Psoas muscle (tissue), 8 donors: Measurements from ENCODE around the gene RRBP1. TPM values are rescaled to one million over a fixed set of nuclear protein-coding genes. Genes with fewer than 3 reads are reported as not detected.

ENCODE experiments used
- ATAC-seq, 4 donors: fragments of 200-7000 bp; cut with Tn5 transposase; one replicate each; pipeline ENCODE4 v1.9.1; 2020; ENCODE audit warnings: moderate library complexity in 3 of 4, mild to moderate bottlenecking in 2 of 4
- DNase-seq, 2 donors: peaks; one replicate each; pipeline ENCODE4 v3.0.0-alpha.2; 2020
- H3K27ac ChIP-seq: fragments of 200-600 bp; one replicate; pipeline ENCODE4 v1.8.0; 2022
- H3K27me3 ChIP-seq, 3 donors: fragments of 200-600 bp in 1 of 3; one replicate each; pipeline versions ENCODE4 v1.6.1 to v1.8.0; 2013 to 2022; ENCODE audit warnings: low read length in 2 of 3, mild to moderate bottlenecking in 2 of 3, moderate library complexity in 1 of 3; ENCODE audit not compliant: insufficient read depth in 3 of 3
- H3K36me3 ChIP-seq, 2 donors: fragments of 200-600 bp in 1 of 2; one replicate each; pipeline versions ENCODE4 v1.6.1 to v1.8.0; 2013 to 2022; ENCODE audit warnings: low read depth in 1 of 2, mild to moderate bottlenecking in 1 of 2, moderate library complexity in 1 of 2; ENCODE audit not compliant: insufficient read depth in 1 of 2
- H3K4me1 ChIP-seq: fragments of 200-600 bp; one replicate; pipeline ENCODE4 v1.8.0; 2022
- H3K4me3 ChIP-seq: fragments of 200-600 bp; one replicate; pipeline ENCODE4 v1.8.0; 2022; ENCODE audit warnings: mild to moderate bottlenecking
- H3K9me3 ChIP-seq: fragments of 200-600 bp; one replicate; pipeline ENCODE4 v1.8.0; 2022
- CTCF ChIP-seq: fragments of 200-600 bp; IDR thresholded peaks from one replicate; pipeline ENCODE4 v1.8.0; 2022; ENCODE audit warnings: antibody characterized with exemption
- WGBS, 3 donors: extraction: QIAGEN DNeasy Blood & Tissue Kit; methylation state at CpG; one replicate each; pipeline versions ENCODE4 v1.1.6 to v1.1.7; 2013; 5-methylcytosine and 5-hydroxymethylcytosine counted together
- intact Hi-C, 2 donors: fragments of 100-400 bp; cut with DNase I; formaldehyde crosslinking; loops; one replicate each; pipeline versions ENCODE4 v1.11.0 to v1.14.2; 2022
- polyA plus RNA-seq, 3 donors: library from polyadenylated mRNA; stranded (reverse); fragments of 200-250 nt; gene quantifications; one replicate each; pipeline ENCODE4 v1.2.3, GENCODE V29; 2013
- total RNA-seq, 4 donors: library from RNA; stranded (reverse); fragmentation: NEBNext Ultra II Directional in 2 of 4; extraction: Animal tissue kit (Norgen Biotek cat#: 25700) in 2 of 4; gene quantifications; one replicate each; pipeline versions ENCODE4 v1.2.1 to v1.2.4, GENCODE V29; 2021 to 2023
- donor health status: healthy with polysubstance abuse.
- donor health status: DM: no; HTN: no; CAD: no; lungs with moderate emphysema.
- donor health status: Bipolar disorder and iron deficiency.
- donor health status: healthy.
- donor health status: DM: yes; HTN: yes; CAD: no.
- donor health status: DM: no; HTN: no; CAD: no.
- donor health status: DM: no; HTN: no; CAD: no.
- donor health status: DM: yes; HTN: yes; CAD: no.

RRBP1 gene
- total and polyA plus RNA-seq, 7 donors = 14.2 to 40.8 (median 21.8) TPM

GRCh38 chr20:17715075-17715474, 33.0 kb upstream of the RRBP1 start:
- H3K4me3 ChIP-seq = no peak overlapping the region
- 85 to 87% (median 87%) methylated on average over 5 of the region's 5 CpGs for WGBS, 3 donors

GRCh38 chr20:17714597-17714996, 32.6 kb upstream of the RRBP1 start:
- H3K27ac ChIP-seq = no peak overlapping the region
- WGBS, 3 donors = 29 to 43% (median 38%) methylated on average over 1 of the region's 1 CpG
- DNase-seq = no peak
- no peaks in the 10 kb centered on the region for H3K36me3 ChIP-seq
- ATAC-seq = no peak
- no peaks in the 10 kb centered on the region for H3K9me3 ChIP-seq
- H3K4me1 ChIP-seq = no peaks in the 10 kb centered on the region
- H3K27me3 ChIP-seq = no peaks in the 10 kb centered on the region
- intact Hi-C loops = no loop called here
- TF ChIP-seq CTCF = no peak
- no peak overlapping the region for H3K4me3 ChIP-seq

More at GRCh38 chr20:17715075-17715474, 33.0 kb upstream of the RRBP1 start:
- Histone ChIP-seq H3K27me3 (no peaks in the 10 kb centered on the region), H3K9me3 (no peaks in the 10 kb centered on the region), H3K4me1 (no peaks in the 10 kb centered on the region), H3K27ac (no peak overlapping the region), H3K36me3 (no peaks in the 10 kb centered on the region)
- intact Hi-C loops = no loop called here
- TF ChIP-seq CTCF = no peak
- no peak for DNase-seq
- ATAC-seq = no peak

- no peaks in the 10 kb centered on the region for H3K4me1 ChIP-seq
- no peak for DNase-seq
- no peaks in the 10 kb centered on the region for H3K27me3 ChIP-seq
- TF ChIP-seq CTCF = no peak
- no peaks in the 10 kb centered on the region for H3K36me3 ChIP-seq
- no peaks in the 10 kb centered on the region for H3K9me3 ChIP-seq
- no peak overlapping the region for H3K4me3 ChIP-seq
- WGBS, 3 donors = 89 to 96% (median 90%) methylated on average over 6 of the region's 6 CpGs
- intact Hi-C loops = no loop called here
- no peak overlapping the region for H3K27ac ChIP-seq
- no peak for ATAC-seq
Measured at GRCh38 chr20:17712708-17713107, 30.7 kb upstream of the RRBP1 start.

GRCh38 chr20:17712201-17712600, 30.2 kb upstream of the RRBP1 start:
- H3K4me3 ChIP-seq = no peak overlapping the region
- no peaks in the 10 kb centered on the region for H3K9me3 ChIP-seq
- 90 to 95% (median 94%) methylated on average over 4 of the region's 4 CpGs for WGBS, 3 donors
- H3K36me3 ChIP-seq = no peaks in the 10 kb centered on the region
- H3K27me3 ChIP-seq = no peaks in the 10 kb centered on the region
- intact Hi-C loops = no loop called here
- H3K27ac ChIP-seq = no peak overlapping the region
- ATAC-seq (no peak), DNase-seq (no peak)
- TF ChIP-seq CTCF = no peak
- H3K4me1 ChIP-seq = no peaks in the 10 kb centered on the region

- DNase-seq (no peak), ATAC-seq (no peak)
- Histone ChIP-seq H3K36me3 (no peaks in the 10 kb centered on the region), H3K4me3 (no peak overlapping the region), H3K9me3 (no peaks in the 10 kb centered on the region), H3K27me3 (no peaks in the 10 kb centered on the region), H3K27ac (no peak overlapping the region), H3K4me1 (no peaks in the 10 kb centered on the region)
- TF ChIP-seq CTCF = no peak
- intact Hi-C loops = no loop called here
- WGBS, 3 donors = 85 to 93% (median 87%) methylated on average over 5 of the region's 5 CpGs
Measured at GRCh38 chr20:17711267-17711627, 29.2 kb upstream of the RRBP1 start.
